NCI-H226 (cell line): ENCODE data around the gene SMDT1.
"Not testable (repeated sequence)": the region's sequence is repeated elsewhere in the genome, so short reads cannot be mapped to it uniquely, and the experiment has no call there.

Experiments used
- DNase-seq: peaks from one replicate; pipeline ENCODE4 v3.0.0-alpha.2; 2015

Gene SMDT1

GRCh38 chr22:42115420-42115830, 35.9 kb downstream of the SMDT1 start:
- not testable (repeated sequence) for DNase-seq

- no peak for DNase-seq
Measured at GRCh38 chr22:42116848-42117424, 37.4 kb downstream of the SMDT1 start.

GRCh38 chr22:42120231-42121021, 40.9 kb downstream of the SMDT1 start:
- not testable (repeated sequence) for DNase-seq

- not testable (repeated sequence) for DNase-seq
Measured at GRCh38 chr22:42123529-42123928, 44.0 kb downstream of the SMDT1 start.

GRCh38 chr22:42127606-42128005, 48.1 kb downstream of the SMDT1 start:
- DNase-seq: no peak

- DNase-seq: not testable (repeated sequence)
Measured at GRCh38 chr22:42128007-42128406, 48.5 kb downstream of the SMDT1 start.

- DNase-seq: not testable (repeated sequence)
Measured at GRCh38 chr22:42128776-42129694, 49.5 kb downstream of the SMDT1 start.

GRCh38 chr22:42130182-42130581, 50.7 kb downstream of the SMDT1 start:
- DNase-seq: not testable (repeated sequence)

GRCh38 chr22:42130639-42131431, 51.3 kb downstream of the SMDT1 start, which contains the start of gene CYP2D6:
CYP2D6 (minus strand) TSS chr22:42130810; CDS start chr22:42130791, 19 bp downstream.
- DNase-seq: not testable (repeated sequence)

GRCh38 chr22:42131562-42131961, 52.1 kb downstream of the SMDT1 start:
- no peak for DNase-seq

GRCh38 chr22:42132457-42132856, 53.0 kb downstream of the SMDT1 start:
- DNase-seq: no peak
